Neural cell (in vitro differentiated cells): ENCODE measurements around the gene IFNLR1.

ENCODE experiments used
- CTCF ChIP-seq: fragments of 450-650 bp; IDR thresholded peaks from 2 replicates; pipeline ENCODE4 v1.5.1; 2014; ENCODE audit warnings: antibody characterized with exemption, mild to moderate bottlenecking, moderate library complexity; ENCODE audit not compliant: poor library complexity, severe bottlenecking
- EP300 ChIP-seq: fragments of 450-650 bp; conservative IDR thresholded peaks from 2 replicates; pipeline ENCODE4 v1.6.1; 2014; ENCODE audit warnings: antibody characterized with exemption, mild to moderate bottlenecking, moderate library complexity; ENCODE audit not compliant: poor library complexity, severe bottlenecking
- EZH2 ChIP-seq: fragments of 200-600, 300-800 bp; shearing (Covaris generic), sonication (generic); IDR thresholded peaks from 2 replicates; pipeline ENCODE4 v1.6.1; 2014; ENCODE audit warnings: antibody characterized with exemption, low read length, borderline replicate concordance, mild to moderate bottlenecking; ENCODE audit not compliant: insufficient read depth, poor library complexity, severe bottlenecking
- MXI1 ChIP-seq: fragments of 450-650 bp; conservative IDR thresholded peaks from 2 replicates; pipeline ENCODE4 v1.6.1; 2014; ENCODE audit warnings: antibody characterized with exemption, mild to moderate bottlenecking; ENCODE audit not compliant: poor library complexity, severe bottlenecking
- POLR2AphosphoS5 ChIP-seq: IDR thresholded peaks from 2 replicates; pipeline ENCODE4 v1.6.1; 2012
- REST ChIP-seq: IDR thresholded peaks from 2 replicates; pipeline ENCODE4 v1.6.1; 2012; ENCODE audit warnings: borderline replicate concordance
- SMC3 ChIP-seq: fragments of 450-650 bp; conservative IDR thresholded peaks from 2 replicates; pipeline ENCODE4 v1.6.1; 2014; ENCODE audit warnings: antibody characterized with exemption, mild to moderate bottlenecking, moderate library complexity; ENCODE audit not compliant: poor library complexity
- TAF1 ChIP-seq: IDR thresholded peaks from 2 replicates; pipeline ENCODE4 v1.6.1; 2012; ENCODE audit warnings: low read depth

GRCh38 chr1:24164004-24164403, 23.1 kb downstream of the IFNLR1 start:
- TF ChIP-seq SMC3 (no peak), CTCF (no peak), MXI1 (no peak), TAF1 (no peak), EZH2 (no peak), POLR2AphosphoS5 (no peak), REST (no peak), EP300 (no peak)
